Keratinocyte (primary cell): ENCODE measurements around the gene KANSL2. TPM values are rescaled to one million over a fixed set of nuclear protein-coding genes. Genes with fewer than 3 reads are reported as not detected.

Source experiments
- DNase-seq: peaks from one replicate; pipeline ENCODE4 v3.0.0-alpha.2; 2011; ENCODE audit warnings: low read depth, missing footprints, low spot score
- FAIRE-seq: peaks from 2 replicates; lab custom pipeline; 2011; peaks lifted over from hg19 to GRCh38; lab: Jason Lieb, UNC
- H2AFZ ChIP-seq: 2 replicates; pipeline ENCODE4 v1.6.0; 2012; ENCODE audit warnings: low read length, control low read depth, inconsistent platforms; ENCODE audit not compliant: control insufficient read depth
- H3K27ac ChIP-seq: 2 replicates; pipeline ENCODE4 v1.5.1; 2011; ENCODE audit warnings: low read length; ENCODE audit not compliant: control insufficient read depth, insufficient read depth
- H3K27me3 ChIP-seq: 3 replicates; pipeline ENCODE4 v1.6.0; 2011; ENCODE audit warnings: low read length; ENCODE audit not compliant: control insufficient read depth, insufficient read depth; ENCODE audit errors: extremely low read depth
- H3K36me3 ChIP-seq, 2 experiments: 2 replicates in 1 of 2; 3 replicates in 1 of 2; pipeline ENCODE4 v1.5.1; 2011; ENCODE audit warnings: low read length in 2 of 2, mild to moderate bottlenecking in 1 of 2; ENCODE audit not compliant: control insufficient read depth in 2 of 2, insufficient read depth in 2 of 2; ENCODE audit errors: extremely low read depth in 1 of 2
- H3K4me1 ChIP-seq: 3 replicates; pipeline ENCODE4 v1.5.1; 2011; ENCODE audit warnings: low read length; ENCODE audit not compliant: control insufficient read depth, insufficient read depth; ENCODE audit errors: extremely low read depth
- H3K4me2 ChIP-seq: 3 replicates; pipeline ENCODE4 v1.6.0; 2011; ENCODE audit warnings: low read depth, low read length; ENCODE audit not compliant: control insufficient read depth, insufficient read depth; ENCODE audit errors: extremely low read depth
- H3K4me3 ChIP-seq, 3 experiments: fragments of 200-600 bp in 1 of 3; sonication (generic) in 1 of 3; 2 replicates in 2 of 3; 3 replicates in 1 of 3; pipeline ENCODE4 v1.5.1; 2011 to 2016; ENCODE audit warnings: low read length in 3 of 3, mild to moderate bottlenecking in 3 of 3, control low read depth in 2 of 3, inconsistent platforms in 1 of 3, low read depth in 1 of 3, mixed read lengths in 1 of 3, mixed run types in 1 of 3, moderate library complexity in 1 of 3; ENCODE audit not compliant: control insufficient read depth in 2 of 3, insufficient read depth in 2 of 3; ENCODE audit errors: extremely low read depth in 1 of 3
- H3K79me2 ChIP-seq: 2 replicates; pipeline ENCODE4 v1.6.0; 2012; ENCODE audit warnings: low read length; ENCODE audit not compliant: control insufficient read depth, insufficient read depth
- H3K9ac ChIP-seq: 3 replicates; pipeline ENCODE4 v1.6.0; 2011; ENCODE audit warnings: low read length; ENCODE audit not compliant: control insufficient read depth, insufficient read depth; ENCODE audit errors: extremely low read depth
- H3K9me1 ChIP-seq: 3 replicates; pipeline ENCODE4 v1.6.0; 2011; ENCODE audit warnings: low read length; ENCODE audit not compliant: control insufficient read depth, insufficient read depth; ENCODE audit errors: extremely low read depth
- H3K9me3 ChIP-seq: 2 replicates; pipeline ENCODE4 v1.5.1; 2012; ENCODE audit warnings: low read depth, low read length; ENCODE audit not compliant: control insufficient read depth
- H4K20me1 ChIP-seq: 3 replicates; pipeline ENCODE4 v1.6.0; 2011; ENCODE audit warnings: low read length; ENCODE audit not compliant: control insufficient read depth, insufficient read depth; ENCODE audit errors: extremely low read depth
- EZH2 ChIP-seq: IDR thresholded peaks from one replicate; pipeline ENCODE4 v1.6.1; 2012; ENCODE audit warnings: inconsistent platforms, mild to moderate bottlenecking, low read length, moderate library complexity
- dilution Hi-C: fragments of 300-500 bp; cut with MboI; formaldehyde crosslinking; loops from one replicate; pipeline ENCODE4 v1.7.0; 2020; ENCODE audit warnings: low sequenced_read_pairs; ENCODE audit not compliant: extremely low pct_ligation_motif_present
- polyA plus RNA-seq, 5 experiments: library from polyadenylated mRNA; depleted of rRNA in 3 of 5; stranded (reverse) in 3 of 5; stranded (forward) in 1 of 5; unstranded in 1 of 5; fragments of >200 nt; gene quantifications; 1 replicate in 1 of 5; 2 replicates in 3 of 5; 3 replicates in 1 of 5; pipeline versions ENCODE4 v1.2.1 to v1.2.3, GENCODE V29; 2011 to 2012; ENCODE audit warnings: missing spikeins in 2 of 5, low read depth in 1 of 5, low replicate concordance in 1 of 5
- TF ChIP-seq, protein P1 (sequence below), 3 experiments: IDR thresholded peaks in 1 of 3; conservative IDR thresholded peaks in 1 of 3; optimal IDR thresholded peaks in 1 of 3; 2 replicates in 2 of 3; 3 replicates in 1 of 3; pipeline versions ENCODE3 to v1.5.1; 2011; ENCODE audit warnings: low read length in 3 of 3, mild to moderate bottlenecking in 3 of 3, moderate library complexity in 2 of 3, control low read depth in 1 of 3, inconsistent platforms in 1 of 3; ENCODE audit not compliant: insufficient read depth in 2 of 3; ENCODE audit errors: extremely low read depth in 1 of 3

The KANSL2 gene
- polyA plus RNA-seq, 1 donor (not counting 4 experiments of a cell fraction or from before 2014, with no cell fraction given), result 37.8 TPM

DNA sequence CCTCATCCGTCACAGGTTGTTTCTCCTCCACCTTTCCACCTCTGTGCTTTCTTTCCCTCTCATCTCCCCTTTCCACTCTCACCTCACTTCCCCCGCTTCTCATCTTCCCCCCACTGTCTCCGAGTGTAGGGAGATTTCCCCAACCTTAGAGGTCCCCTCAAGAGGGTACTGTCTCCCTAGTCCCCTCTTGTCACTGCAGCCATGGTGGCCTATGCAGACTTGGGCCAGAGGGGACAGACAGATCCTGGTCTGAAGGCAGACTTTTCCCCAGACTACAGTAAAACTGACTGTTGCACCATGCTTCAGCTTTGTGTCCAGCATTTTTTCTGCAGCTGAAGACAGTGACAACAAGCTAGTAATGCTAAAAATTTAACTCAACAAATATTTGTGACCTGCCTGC lies 41.2 kb downstream of the KANSL2 start:
- H3K9me1 ChIP-seq, result no peaks in the 10 kb centered on the region
- FAIRE-seq (no peak), DNase-seq (no peak)
- no peaks in the 10 kb centered on the region for H3K4me1 ChIP-seq
- H3K4me2 ChIP-seq, result no peak overlapping the region
- no peaks in the 10 kb centered on the region for H3K27me3 ChIP-seq
- dilution Hi-C loops, result no loop called here
- H2AFZ ChIP-seq, result no peak overlapping the region
- TF ChIP-seq, protein P1, sequence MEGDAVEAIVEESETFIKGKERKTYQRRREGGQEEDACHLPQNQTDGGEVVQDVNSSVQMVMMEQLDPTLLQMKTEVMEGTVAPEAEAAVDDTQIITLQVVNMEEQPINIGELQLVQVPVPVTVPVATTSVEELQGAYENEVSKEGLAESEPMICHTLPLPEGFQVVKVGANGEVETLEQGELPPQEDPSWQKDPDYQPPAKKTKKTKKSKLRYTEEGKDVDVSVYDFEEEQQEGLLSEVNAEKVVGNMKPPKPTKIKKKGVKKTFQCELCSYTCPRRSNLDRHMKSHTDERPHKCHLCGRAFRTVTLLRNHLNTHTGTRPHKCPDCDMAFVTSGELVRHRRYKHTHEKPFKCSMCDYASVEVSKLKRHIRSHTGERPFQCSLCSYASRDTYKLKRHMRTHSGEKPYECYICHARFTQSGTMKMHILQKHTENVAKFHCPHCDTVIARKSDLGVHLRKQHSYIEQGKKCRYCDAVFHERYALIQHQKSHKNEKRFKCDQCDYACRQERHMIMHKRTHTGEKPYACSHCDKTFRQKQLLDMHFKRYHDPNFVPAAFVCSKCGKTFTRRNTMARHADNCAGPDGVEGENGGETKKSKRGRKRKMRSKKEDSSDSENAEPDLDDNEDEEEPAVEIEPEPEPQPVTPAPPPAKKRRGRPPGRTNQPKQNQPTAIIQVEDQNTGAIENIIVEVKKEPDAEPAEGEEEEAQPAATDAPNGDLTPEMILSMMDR (optimal IDR thresholded peaks at IDR 0.05 in 1 of 3, IDR thresholded peaks at IDR 0.05 in 1 of 3, conservative IDR thresholded peaks at IDR 0.05 in 1 of 3; ENCODE audit: extremely low read depth in 1 of 3, insufficient read depth in 2 of 3, low read length in 3 of 3), result no peak
- TF ChIP-seq EZH2, result no peak
- no peaks in the 10 kb centered on the region for H3K79me2 ChIP-seq
- H3K36me3 ChIP-seq, result peaks cover 0 to 2% of the 10 kb centered on the region in 2 experiments
- no peak overlapping the region for H3K4me3 ChIP-seq
- no peak overlapping the region for H3K27ac ChIP-seq
- H4K20me1 ChIP-seq, result no peaks in the 10 kb centered on the region
- no peak overlapping the region for H3K9ac ChIP-seq
- H3K9me3 ChIP-seq, result no peaks in the 10 kb centered on the region

DNA sequence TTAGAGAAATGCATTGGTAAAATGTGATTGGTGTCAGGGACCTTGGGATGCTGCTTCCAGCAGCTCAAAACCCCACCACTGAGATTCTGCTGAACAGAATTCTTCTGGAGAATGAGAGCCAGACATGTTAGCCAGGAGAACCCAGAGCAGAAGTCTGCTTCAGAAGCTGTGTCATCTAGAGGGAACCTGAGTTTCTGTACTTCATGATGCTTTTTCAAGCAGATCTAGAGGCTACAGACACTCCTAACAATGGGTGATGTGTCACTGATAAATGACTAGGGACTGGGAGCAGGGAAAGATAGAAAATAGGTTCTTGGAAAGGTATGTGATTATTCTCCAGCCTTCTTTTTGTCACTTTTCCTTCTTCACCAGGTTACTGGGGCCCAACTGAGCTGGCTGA lies 41.6 kb downstream of the KANSL2 start:
- Histone ChIP-seq H3K4me2 (no peak overlapping the region), H3K27ac (no peak overlapping the region), H3K4me1 (no peaks in the 10 kb centered on the region), H3K36me3 (peaks cover 0 to 2% of the 10 kb centered on the region in 2 experiments), H3K79me2 (no peaks in the 10 kb centered on the region), H3K4me3 (no peak overlapping the region), H3K9me1 (no peaks in the 10 kb centered on the region), H2AFZ (no peak overlapping the region), H3K27me3 (no peaks in the 10 kb centered on the region), H4K20me1 (no peaks in the 10 kb centered on the region), H3K9ac (no peak overlapping the region), H3K9me3 (no peaks in the 10 kb centered on the region)
- dilution Hi-C loops, result no loop called here
- no peak for DNase-seq
- no peak for FAIRE-seq
- no peak for TF ChIP-seq EZH2
- TF ChIP-seq, protein P1 (optimal IDR thresholded peaks at IDR 0.05 in 1 of 3, IDR thresholded peaks at IDR 0.05 in 1 of 3, conservative IDR thresholded peaks at IDR 0.05 in 1 of 3; ENCODE audit: extremely low read depth in 1 of 3, insufficient read depth in 2 of 3, low read length in 3 of 3), result no peak
